ENCODE results near the gene SIRT1. TPM values are rescaled to one million over a fixed set of nuclear protein-coding genes. Genes with fewer than 3 reads are reported as not detected.

Gene SIRT1
- total and polyA plus RNA-seq, 9 of the 15 experiments (the other 6 are each of a cell fraction or from before 2014, with no cell fraction given), result 7.8 to 25.8 (median 19.1) TPM

DNA sequence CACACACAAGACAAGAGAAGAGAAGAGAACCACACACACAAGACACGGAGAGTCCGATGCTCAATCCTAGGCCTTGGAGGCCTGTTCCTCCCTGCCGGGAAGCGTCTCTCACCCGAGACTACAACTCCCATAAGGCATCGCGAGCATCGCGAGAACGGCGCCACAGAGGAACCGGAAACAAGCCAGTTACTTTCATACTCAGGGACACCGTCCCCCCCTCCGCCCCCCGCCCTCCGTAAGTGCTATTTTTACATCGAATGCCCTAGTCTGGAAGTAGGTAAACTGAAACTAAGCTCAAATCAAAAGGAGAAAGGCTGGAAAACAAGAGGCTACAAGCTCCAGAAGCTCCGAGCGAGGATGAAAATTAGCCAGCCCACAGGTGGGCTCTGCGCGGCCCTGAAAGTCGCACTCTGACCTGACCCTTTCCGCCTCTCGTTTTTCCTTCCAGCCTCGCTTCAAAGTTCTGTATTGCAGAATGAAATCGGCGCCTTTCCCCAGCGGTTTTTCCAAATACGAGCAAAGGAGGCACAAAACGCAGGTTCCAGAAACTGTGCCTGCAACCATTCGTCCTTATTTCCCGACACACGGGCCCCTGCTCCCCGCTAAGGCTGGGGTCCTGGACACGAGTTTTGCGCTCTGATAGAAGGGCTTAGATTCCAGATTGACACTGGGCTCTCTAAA, 35.0 kb upstream of the SIRT1 start (continued):
- TF ChIP-seq, protein P1, sequence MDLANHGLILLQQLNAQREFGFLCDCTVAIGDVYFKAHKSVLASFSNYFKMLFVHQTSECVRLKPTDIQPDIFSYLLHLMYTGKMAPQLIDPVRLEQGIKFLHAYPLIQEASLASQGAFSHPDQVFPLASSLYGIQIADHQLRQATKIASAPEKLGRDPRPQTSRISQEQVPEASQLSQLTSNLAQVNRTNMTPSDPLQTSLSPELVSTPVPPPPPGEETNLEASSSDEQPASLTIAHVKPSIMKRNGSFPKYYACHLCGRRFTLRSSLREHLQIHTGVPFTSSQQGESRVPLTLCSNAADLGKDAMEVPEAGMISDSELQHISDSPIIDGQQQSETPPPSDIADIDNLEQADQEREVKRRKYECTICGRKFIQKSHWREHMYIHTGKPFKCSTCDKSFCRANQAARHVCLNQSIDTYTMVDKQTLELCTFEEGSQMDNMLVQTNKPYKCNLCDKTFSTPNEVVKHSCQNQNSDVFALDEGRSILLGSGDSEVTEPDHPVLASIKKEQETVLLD (IDR thresholded peaks at IDR 0.05), result 0 out of 2 replicates have a peak, but pooled peaks have one; percentile 29
- TF ChIP-seq STAT5A (IDR thresholded peaks at IDR 0.05; ENCODE audit: borderline replicate concordance, low read length) (peak; percentile 35; the same call in 1 of the 2 replicates), KDM5B (IDR thresholded peaks at IDR 0.05; ENCODE audit: insufficient replicate concordance, low read depth, low read length) (peak; percentile 64), BRD9 (IDR thresholded peaks at IDR 0.05; ENCODE audit: low read depth, partially characterized antibody) (peak; percentile 68), ZNF76 (CRISPR knock-in tag; IDR thresholded peaks at IDR 0.05; ENCODE audit: borderline replicate concordance) (peak; percentile 68; the same call in 1 of the 2 replicates), KLF13 (tag; IDR thresholded peaks at IDR 0.05; ENCODE audit: borderline replicate concordance, low read depth) (peak; percentile 48; the same call in 1 of the 2 replicates), LARP7 (IDR thresholded peaks at IDR 0.05) (no peak), SRF (CRISPR knock-in tag; IDR thresholded peaks at IDR 0.05) (peak in 1 of 2 experiments; percentile 88; a peak in 2 of 4 replicates), NR2C1 (IDR thresholded peaks at IDR 0.05) (peak; percentile 77), NR2C1 (tag; IDR thresholded peaks at IDR 0.05) (peak; percentile 78), TCF7L2 (IDR thresholded peaks at IDR 0.05; ENCODE audit: low read depth, low read length) (no peak), SMARCE1 (IDR thresholded peaks at IDR 0.05) (peak; percentile 33; the same call in 1 of the 2 replicates), HDAC2 (IDR thresholded peaks at IDR 0.05) (peak; percentile 51; the same call in 1 of the 2 replicates), FOXA1 (IDR thresholded peaks at IDR 0.05; ENCODE audit: borderline replicate concordance) (no peak), ZKSCAN8 (CRISPR knock-in tag; IDR thresholded peaks at IDR 0.05) (no peak), OTX1 (CRISPR knock-in tag; IDR thresholded peaks at IDR 0.05) (peak; percentile 73; the same call in 1 of the 2 replicates), DIDO1 (tag; IDR thresholded peaks at IDR 0.05; ENCODE audit: low read depth) (peak; percentile 90), ZNF384 (IDR thresholded peaks at IDR 0.05; ENCODE audit: low read depth, low read length) (no peak)
- TF ChIP-seq, protein P2, sequence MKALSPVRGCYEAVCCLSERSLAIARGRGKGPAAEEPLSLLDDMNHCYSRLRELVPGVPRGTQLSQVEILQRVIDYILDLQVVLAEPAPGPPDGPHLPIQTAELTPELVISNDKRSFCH (CRISPR knock-in tag; IDR thresholded peaks at IDR 0.05), result no peak
- TF ChIP-seq, protein P2 (tag; IDR thresholded peaks at IDR 0.05), result 0 out of 2 replicates have a peak, but pooled peaks have one; percentile 36
- TF ChIP-seq, protein P3, sequence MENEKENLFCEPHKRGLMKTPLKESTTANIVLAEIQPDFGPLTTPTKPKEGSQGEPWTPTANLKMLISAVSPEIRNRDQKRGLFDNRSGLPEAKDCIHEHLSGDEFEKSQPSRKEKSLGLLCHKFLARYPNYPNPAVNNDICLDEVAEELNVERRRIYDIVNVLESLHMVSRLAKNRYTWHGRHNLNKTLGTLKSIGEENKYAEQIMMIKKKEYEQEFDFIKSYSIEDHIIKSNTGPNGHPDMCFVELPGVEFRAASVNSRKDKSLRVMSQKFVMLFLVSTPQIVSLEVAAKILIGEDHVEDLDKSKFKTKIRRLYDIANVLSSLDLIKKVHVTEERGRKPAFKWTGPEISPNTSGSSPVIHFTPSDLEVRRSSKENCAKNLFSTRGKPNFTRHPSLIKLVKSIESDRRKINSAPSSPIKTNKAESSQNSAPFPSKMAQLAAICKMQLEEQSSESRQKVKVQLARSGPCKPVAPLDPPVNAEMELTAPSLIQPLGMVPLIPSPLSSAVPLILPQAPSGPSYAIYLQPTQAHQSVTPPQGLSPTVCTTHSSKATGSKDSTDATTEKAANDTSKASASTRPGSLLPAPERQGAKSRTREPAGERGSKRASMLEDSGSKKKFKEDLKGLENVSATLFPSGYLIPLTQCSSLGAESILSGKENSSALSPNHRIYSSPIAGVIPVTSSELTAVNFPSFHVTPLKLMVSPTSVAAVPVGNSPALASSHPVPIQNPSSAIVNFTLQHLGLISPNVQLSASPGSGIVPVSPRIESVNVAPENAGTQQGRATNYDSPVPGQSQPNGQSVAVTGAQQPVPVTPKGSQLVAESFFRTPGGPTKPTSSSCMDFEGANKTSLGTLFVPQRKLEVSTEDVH (IDR thresholded peaks at IDR 0.05; ENCODE audit: low read depth, partially characterized antibody), result peak; percentile 35

Measured in K562 (cell line).